Activated CD4-positive, CD25-positive, alpha-beta regulatory T cell treated with anti-CD3 and anti-CD28 coated beads, Interleukin-2, amount 50 U/mL, for 24 hours (primary cell): Measurements from ENCODE around the gene TEDC1.

Source experiments
- ATAC-seq, 2 donors: fragments of 150-1000 bp; cut with Tn5 transposase; one replicate each; pipeline ENCODE4 v1.10.0; 2021; ENCODE audit warnings: mild to moderate bottlenecking in 1 of 2, moderate library complexity in 1 of 2

Gene TEDC1

GRCh38 chr14:105497671-105498429 lies 6.8 kb downstream of the TEDC1 start:
- no peak for ATAC-seq

DNA sequence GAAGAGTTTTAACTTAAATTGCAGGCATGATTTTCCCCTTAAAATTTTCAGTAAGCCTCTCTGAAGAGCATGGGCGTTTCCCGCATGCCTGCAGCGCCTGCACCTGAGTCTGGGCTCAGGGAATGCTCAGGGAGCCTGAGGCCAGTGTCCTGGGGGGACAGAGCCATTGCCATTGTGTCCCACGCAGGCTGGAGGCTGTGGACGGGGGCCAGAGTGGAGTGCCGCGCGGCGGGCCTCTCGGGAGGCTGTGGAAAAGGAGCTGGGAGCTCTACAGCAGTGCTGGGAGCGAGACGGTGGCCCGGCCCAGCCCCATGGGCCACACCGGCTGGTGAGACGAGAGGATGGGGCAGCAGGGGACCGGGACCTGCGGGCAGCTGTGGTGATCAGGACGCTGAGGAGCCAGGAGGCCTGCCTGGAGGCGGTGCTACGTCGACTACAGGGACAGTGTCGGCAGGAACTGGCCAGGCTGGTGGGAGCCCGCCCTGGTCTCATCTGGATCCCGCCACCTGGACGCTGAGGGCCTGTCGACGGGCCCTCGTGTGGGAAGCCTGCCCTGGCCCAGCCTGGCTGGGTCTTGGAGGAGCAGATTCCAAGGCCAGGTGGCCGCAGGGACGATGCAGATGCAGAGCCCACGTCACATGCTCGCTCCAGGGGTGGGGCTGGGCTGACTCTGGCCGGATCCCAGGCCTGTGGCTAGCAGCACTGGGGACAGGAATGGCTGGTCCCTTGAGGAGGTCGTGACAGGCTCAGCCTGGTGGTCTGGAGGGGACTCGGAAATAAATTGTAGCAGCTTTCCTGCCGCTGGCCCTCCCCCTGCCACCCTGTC lies 7.6 kb downstream of the TEDC1 start:
- ATAC-seq, result no peak

DNA sequence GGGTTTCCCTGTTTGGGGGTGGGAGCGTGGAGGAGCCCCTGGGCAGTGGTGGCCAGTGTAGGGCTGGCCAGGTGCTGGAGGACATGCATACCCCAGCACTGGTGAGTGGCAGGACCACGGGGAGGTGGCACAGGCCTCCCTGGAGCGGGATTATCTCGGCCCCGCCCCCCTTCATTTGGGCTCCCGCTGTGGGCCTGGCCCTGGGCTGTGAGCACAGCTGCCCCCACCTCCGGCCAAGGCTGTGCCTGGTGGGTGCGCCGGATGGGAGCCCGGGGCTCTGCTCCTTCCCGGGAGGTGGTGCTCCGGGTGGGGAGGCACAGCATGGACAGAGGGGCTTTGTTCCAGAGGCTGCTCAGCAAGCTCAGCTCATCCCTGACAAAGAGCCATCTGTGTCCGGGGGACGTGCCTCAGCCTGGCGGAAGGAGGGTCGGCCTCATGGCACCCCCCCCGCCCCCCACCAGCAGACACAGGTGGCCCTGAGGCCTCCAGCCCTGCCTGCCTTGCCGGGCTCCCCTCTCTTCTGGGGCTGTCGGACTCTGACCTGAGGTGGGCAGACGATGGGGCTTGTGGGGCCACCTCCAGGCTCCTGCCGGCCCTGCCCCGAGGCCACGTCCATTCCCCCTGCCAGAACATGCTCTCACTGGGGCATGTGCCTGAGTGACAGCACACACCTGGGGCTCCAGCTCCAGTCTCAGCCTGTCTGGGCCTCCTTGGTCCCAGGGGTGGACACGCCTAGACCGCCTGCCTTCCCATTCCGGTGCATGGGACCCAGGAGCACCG lies 8.4 kb downstream of the TEDC1 start:
- no peak for ATAC-seq

- no peak for ATAC-seq
Measured at GRCh38 chr14:105500036-105500725, 9.1 kb downstream of the TEDC1 start.

- no peak for ATAC-seq
Measured at GRCh38 chr14:105500726-105501101, 9.7 kb downstream of the TEDC1 start.

- no peak for ATAC-seq
Measured at GRCh38 chr14:105501504-105502291, 10.7 kb downstream of the TEDC1 start.

DNA sequence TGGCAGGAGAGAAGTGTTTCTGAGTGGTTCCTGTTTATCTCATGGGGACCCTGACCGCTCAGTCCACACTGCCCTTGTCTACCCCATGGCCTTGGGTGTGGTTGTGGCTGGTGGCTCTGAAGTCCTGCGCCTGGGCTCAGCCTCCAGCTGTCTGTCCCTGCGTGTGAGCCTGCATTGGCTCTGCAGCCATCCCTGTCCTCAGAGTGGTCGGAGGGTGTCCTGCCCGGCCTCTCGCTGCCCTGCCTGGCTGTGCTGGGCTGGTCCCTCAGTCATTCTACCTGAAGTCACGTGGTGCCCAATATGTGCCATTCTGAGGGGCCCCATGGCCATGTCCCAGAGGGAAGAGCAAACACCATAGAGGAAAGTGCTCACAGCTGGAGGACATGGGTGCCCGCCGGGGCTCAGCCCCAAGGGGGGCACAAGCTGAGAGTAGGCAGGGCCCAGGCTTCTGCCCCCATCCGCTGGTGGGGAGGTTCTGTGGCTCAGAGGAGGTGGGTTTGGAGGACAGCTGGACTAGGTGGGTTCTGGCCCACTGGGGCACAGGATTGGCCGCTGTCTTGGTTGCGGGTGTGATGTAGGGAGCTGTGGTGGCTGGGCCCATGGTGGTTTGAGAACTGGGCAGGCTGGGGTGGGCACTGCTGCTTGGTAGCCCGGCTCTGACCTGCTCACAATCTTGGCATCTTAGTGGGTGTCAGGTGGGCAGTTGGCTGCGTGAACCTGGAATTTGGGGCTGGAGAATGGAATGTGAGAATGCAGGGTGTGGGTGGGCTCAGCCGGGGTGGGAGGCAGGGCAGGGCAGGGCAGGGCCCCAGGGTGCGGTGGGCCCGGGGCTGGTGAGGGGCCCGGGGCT lies 11.6 kb downstream of the TEDC1 start:
- no peak for ATAC-seq

GRCh38 chr14:105503296-105503640 lies 12.2 kb downstream of the TEDC1 start:
- no peak for ATAC-seq

GRCh38 chr14:105503935-105504692 lies 13.1 kb downstream of the TEDC1 start:
- ATAC-seq, result no peak

- no peak for ATAC-seq
Measured at GRCh38 chr14:105505101-105505500, 14.1 kb downstream of the TEDC1 start.

DNA sequence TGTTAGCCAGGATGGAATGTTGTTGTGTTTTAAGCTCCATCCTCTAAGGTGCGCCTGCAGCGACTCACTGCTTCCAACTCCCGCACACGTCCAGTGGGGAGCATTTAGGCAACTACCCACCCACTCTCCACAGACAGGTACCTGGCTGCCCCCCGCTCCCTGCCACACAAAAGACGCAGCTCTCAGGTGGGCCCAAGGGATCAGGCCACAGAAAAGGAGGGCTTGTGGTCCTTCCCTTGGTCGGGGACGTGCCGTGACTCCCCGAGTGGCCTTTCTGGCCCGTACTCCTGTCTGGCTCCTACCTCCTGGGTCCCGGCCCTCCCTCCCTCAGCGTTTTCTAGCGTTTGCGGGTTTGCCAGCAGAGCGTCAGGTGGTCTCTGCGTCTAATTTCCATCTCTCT lies 16.2 kb downstream of the TEDC1 start:
- ATAC-seq, result no peak

DNA sequence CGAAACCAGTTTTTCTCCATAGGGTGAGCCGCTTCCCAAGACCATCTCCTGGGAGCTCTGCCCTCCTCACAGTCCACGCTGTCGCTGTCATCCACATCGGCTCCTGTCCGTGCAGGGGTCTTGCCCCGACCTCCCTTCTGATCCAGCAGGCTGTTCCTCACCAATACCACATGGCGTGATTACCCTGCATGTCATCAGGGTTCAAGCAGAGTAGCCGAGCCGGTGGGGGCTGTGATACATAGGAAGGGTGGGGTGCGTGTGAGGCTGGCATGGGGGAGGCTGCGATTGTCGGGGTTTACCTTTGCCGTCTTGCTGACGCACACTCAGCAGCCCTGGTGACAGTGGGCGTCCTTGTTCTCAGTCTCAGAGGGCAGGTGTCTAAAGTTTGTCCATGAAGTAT lies 17.0 kb downstream of the TEDC1 start:
- no peak for ATAC-seq

DNA sequence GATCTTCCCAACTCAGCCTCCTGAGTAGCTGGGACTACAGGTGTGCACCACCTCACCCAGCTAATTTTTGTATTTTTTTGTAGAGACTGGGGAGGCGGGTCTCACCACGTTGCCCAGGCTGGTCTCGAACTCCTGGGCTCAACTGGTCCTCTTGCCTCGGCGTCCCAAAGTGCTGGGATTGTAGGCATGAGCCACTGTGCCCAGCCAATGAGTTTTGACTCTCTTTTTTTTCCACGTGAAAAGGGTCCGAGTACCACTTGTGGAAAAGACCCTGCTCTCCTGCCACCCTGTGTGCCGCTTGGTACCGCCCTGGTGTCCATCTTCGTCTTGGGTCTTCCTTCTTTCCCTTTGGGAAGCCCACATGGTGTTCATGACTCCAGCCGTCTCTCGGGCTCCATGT lies 17.6 kb downstream of the TEDC1 start:
- no peak for ATAC-seq

GRCh38 chr14:105517096-105517495 lies 26.1 kb downstream of the TEDC1 start:
- ATAC-seq, result no peak

GRCh38 chr14:105519946-105520698 lies 29.1 kb downstream of the TEDC1 start:
- ATAC-seq, result no peak

DNA sequence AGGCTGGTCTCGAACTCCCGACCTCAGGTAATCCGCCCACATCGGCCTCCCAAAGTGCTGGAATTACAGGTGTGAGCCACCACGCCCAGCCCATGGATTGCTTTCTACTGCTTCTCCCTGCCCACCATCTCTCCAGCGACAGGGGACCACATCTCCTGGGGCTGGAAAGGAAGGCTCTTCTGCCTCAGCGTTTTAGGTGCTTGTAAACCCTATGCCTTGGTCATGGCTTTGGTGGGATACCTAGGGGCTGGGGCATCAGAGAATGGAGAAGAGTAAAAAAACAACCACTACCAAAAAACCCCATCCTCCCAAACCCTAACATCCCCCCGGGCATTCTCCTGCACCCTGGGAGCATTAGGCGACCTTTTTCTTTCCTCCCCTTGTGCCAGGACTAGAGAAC lies 34.3 kb downstream of the TEDC1 start:
- ATAC-seq, result no peak

- no peak for ATAC-seq
Measured at GRCh38 chr14:105525861-105526775, 35.1 kb downstream of the TEDC1 start, which contains the start of gene TMEM121. Gene TMEM121, plus strand, starts transcription at chr14:105526583. Its CDS starts 2,252 bp downstream, at chr14:105528835.

GRCh38 chr14:105526776-105527380 lies 35.8 kb downstream of the TEDC1 start:
- ATAC-seq, result no peak
